ENCODE data around the gene TMEM51.

TMEM51 gene

DNA sequence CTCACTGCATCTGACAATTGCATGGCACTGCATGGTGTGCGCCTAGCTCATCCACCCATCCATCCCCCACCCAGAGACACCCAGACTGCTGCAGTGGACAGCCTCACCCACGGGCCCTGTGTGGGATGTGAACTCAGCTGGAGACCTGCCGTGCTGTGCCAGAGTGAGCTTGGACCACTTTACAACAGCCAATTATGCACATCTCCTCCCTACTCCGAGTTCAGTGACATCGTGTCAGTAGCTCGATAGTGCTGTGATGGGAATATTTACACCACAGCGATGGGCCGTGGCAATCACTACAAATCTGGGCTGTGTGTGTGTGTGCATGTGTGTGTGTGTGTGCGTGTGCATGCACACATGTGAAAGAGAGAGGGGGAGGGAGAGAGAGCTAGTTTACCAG, 42.5 kb downstream of the TMEM51 start:
- DNase-seq (ENCODE audit: low read depth in 1 of 2, low spot score in 1 of 2) = no peak
- TF ChIP-seq GABPA (IDR thresholded peaks at IDR 0.05; ENCODE audit: low read depth) (no peak), SPI1 (IDR thresholded peaks at IDR 0.05; ENCODE audit: borderline replicate concordance, low read depth) (no peak), REST (IDR thresholded peaks at IDR 0.05; ENCODE audit: insufficient replicate concordance, low read depth) (no peak), POLR2AphosphoS5 (IDR thresholded peaks at IDR 0.05; ENCODE audit: low read depth) (no peak)
- TF ChIP-seq, protein P1, sequence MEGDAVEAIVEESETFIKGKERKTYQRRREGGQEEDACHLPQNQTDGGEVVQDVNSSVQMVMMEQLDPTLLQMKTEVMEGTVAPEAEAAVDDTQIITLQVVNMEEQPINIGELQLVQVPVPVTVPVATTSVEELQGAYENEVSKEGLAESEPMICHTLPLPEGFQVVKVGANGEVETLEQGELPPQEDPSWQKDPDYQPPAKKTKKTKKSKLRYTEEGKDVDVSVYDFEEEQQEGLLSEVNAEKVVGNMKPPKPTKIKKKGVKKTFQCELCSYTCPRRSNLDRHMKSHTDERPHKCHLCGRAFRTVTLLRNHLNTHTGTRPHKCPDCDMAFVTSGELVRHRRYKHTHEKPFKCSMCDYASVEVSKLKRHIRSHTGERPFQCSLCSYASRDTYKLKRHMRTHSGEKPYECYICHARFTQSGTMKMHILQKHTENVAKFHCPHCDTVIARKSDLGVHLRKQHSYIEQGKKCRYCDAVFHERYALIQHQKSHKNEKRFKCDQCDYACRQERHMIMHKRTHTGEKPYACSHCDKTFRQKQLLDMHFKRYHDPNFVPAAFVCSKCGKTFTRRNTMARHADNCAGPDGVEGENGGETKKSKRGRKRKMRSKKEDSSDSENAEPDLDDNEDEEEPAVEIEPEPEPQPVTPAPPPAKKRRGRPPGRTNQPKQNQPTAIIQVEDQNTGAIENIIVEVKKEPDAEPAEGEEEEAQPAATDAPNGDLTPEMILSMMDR (IDR thresholded peaks at IDR 0.05; ENCODE audit: insufficient read depth, low read length) = no peak
- Histone ChIP-seq H3K27ac (replicated peaks) (no peak overlapping the region), H3K4me3 (replicated peaks; ENCODE audit: insufficient read depth, low read length) (no peak overlapping the region), H3K27me3 (ENCODE audit: insufficient read depth, poor library complexity, severe bottlenecking) (no peaks in the 10 kb centered on the region)

- no peak overlapping the region for H3K27ac ChIP-seq (replicated peaks)
- no peak for DNase-seq (ENCODE audit: low read depth in 1 of 2, low spot score in 1 of 2)
- no peaks in the 10 kb centered on the region for H3K27me3 ChIP-seq (ENCODE audit: insufficient read depth, poor library complexity, severe bottlenecking)
- TF ChIP-seq REST (IDR thresholded peaks at IDR 0.05; ENCODE audit: insufficient replicate concordance, low read depth) = no peak
- TF ChIP-seq, protein P1 (IDR thresholded peaks at IDR 0.05; ENCODE audit: insufficient read depth, low read length) = no peak
- no peak for TF ChIP-seq GABPA (IDR thresholded peaks at IDR 0.05; ENCODE audit: low read depth)
- no peak for TF ChIP-seq POLR2AphosphoS5 (IDR thresholded peaks at IDR 0.05; ENCODE audit: low read depth)
- no peak for TF ChIP-seq SPI1 (IDR thresholded peaks at IDR 0.05; ENCODE audit: borderline replicate concordance, low read depth)
- no peak overlapping the region for H3K4me3 ChIP-seq (replicated peaks; ENCODE audit: insufficient read depth, low read length)
Measured at GRCh38 chr1:15196807-15197530, 43.4 kb downstream of the TMEM51 start.

DNA sequence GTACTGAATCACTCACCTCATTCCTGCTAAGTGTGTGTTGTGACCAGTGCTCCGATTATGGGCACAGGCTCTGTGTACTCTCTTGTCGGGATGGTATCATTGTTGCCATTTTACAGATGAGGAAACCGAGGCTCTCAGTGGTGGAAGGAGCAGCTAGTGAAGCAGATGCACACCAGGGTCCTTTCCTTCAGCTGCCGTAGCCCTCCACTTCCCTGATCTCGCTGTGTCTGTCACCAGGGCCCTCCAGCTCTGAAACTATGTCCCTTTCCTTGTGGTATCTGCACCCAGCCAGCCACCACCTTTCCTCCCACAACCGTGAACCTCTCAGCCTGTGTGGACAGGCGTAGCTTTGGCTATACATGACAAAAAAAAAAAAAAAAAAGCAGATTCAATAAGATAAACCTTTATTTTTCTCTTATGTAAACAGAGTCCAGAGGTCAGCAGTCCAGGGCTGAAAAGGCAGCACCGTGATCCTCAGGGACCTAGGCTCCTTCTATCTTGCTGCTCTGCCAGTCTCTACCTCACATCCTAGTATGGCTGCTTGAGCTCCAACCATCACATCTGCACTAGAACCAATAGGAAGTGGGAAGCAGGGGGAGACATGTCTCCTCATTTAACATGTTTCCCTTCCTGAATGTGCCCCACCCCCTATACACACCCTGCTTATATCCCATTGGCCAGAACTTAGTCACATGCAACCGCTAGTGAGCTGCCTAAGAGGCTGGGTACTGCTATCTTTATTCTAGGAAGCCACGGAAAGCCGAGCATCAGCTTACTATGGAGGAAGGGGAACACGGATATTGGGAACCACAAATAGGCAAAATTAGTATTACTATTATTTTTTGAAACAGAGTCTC, 44.3 kb downstream of the TMEM51 start:
- H3K27me3 ChIP-seq (ENCODE audit: insufficient read depth, poor library complexity, severe bottlenecking) = no peaks in the 10 kb centered on the region
- no peak overlapping the region for H3K27ac ChIP-seq (replicated peaks)
- no peak for TF ChIP-seq GABPA (IDR thresholded peaks at IDR 0.05; ENCODE audit: low read depth)
- TF ChIP-seq POLR2AphosphoS5 (IDR thresholded peaks at IDR 0.05; ENCODE audit: low read depth) = no peak
- TF ChIP-seq, protein P1 (IDR thresholded peaks at IDR 0.05; ENCODE audit: insufficient read depth, low read length) = no peak
- no peak for TF ChIP-seq REST (IDR thresholded peaks at IDR 0.05; ENCODE audit: insufficient replicate concordance, low read depth)
- no peak for TF ChIP-seq SPI1 (IDR thresholded peaks at IDR 0.05; ENCODE audit: borderline replicate concordance, low read depth)
- no peak overlapping the region for H3K4me3 ChIP-seq (replicated peaks; ENCODE audit: insufficient read depth, low read length)
- DNase-seq (ENCODE audit: low read depth in 1 of 2, low spot score in 1 of 2) = no peak
